ENCODE measurements around the gene MEFV.
"Not testable (repeated sequence)": the region's sequence is repeated elsewhere in the genome, so short reads cannot be mapped to it uniquely, and the experiment has no call there.

MEFV gene

GRCh38 chr16:3270718-3271117 lies 14.3 kb upstream of the MEFV start:
- not testable (repeated sequence) for DNase-seq (ENCODE audit: low read depth in 1 of 2, low spot score in 1 of 2)

- no peak for DNase-seq (ENCODE audit: low read depth in 1 of 2, low spot score in 1 of 2)
These were observed 11.9 kb upstream of the MEFV start for GRCh38 chr16:3268294-3268693.

DNA sequence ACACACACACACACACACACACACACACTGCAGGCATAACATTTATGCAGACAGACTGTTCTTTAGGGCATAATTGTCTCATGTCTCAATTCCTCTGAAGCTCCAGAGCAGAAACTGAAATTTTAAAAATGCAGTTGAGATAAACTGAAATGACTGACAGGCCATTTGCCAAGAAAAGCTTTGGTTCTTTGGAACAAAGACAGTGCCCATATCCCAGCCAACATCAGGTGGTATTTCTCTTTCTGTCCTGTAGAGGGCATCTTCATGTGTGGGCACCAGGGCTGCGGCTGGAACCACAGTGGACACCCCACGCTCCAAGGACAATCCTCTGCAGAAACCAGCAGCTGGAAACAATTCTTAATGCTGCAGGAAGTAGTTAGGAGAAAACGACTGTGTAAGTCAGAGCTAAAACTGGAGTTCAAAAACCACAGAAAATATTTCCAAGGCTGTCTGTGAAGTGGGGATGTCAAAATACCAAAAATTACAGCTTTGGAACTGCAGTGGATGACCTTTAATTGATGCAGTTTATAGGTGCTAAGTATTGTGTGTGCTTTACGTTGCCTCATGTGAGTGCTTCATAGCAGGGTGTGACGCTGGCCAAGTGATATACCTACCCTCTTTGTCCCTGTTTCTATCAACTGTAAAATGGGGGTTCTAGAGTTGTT lies 10.6 kb upstream of the MEFV start:
- DNase-seq (ENCODE audit: low read depth in 1 of 2, low spot score in 1 of 2), result no peak

DNA sequence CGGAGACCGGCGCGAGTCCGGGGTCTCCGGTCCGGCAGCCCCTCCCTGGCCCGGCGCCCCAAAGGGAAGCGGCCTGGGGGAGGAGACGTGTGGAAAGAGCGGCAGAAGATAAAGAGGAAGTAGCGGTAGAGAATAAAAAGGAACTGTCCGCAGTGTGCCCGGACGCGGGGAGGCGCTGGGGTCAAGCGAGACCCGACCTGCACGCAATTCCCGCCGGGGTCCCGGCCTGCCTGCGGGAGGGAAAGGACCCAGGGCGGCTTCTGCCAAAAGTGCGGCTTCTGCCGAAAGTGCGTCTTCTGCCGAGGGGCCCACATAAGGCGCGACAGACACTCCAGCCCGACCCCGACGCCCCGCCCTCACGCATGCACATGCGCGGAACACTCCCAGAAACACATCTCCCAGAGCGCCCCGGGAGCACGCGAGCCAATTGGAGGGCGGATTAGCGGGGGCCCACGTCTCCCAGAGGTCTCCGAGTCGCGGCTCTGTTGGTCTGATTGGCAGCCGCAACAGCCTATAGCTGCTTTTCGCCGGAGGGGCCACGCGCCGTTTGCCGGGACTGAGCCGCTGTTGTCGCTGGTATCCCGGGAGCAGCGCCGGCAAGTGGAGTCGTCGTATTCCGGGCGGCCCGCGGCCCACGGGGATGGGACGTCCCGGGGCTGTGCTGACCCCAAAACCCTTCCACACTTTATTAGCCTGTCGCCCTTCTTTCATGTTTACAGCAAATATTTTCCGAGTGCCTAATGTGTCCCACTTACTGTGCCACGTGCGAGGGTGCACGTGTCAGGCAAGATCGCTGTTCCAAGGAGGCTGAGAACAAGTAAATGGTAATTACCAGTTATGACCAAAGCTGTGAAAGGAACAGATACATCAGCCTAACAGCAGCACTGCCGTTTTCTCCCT lies 8.0 kb upstream of the MEFV start:
- DNase-seq (ENCODE audit: low read depth in 1 of 2, low spot score in 1 of 2), result peak; percentile 93 to 98

DNA sequence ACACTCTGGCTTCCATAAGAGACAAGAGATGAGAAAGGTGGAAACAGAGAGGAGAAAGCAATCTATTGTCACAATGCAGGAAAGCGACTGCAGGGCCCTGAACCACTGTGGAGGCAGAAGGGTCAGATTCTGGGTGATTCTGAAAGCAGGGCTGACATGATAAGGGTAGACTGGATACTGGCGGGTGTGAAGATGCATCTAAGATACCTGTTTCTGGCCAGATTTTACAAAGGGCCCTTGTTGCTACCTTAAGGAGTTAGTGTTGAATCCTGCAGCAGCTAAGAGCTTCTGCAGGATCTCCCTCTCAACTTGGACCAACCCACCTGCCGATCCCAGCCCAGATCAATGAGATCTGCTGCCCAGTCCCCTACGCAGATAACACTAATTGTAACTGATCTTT lies 6.1 kb upstream of the MEFV start:
- no peak for DNase-seq (ENCODE audit: low read depth in 1 of 2, low spot score in 1 of 2)

DNA sequence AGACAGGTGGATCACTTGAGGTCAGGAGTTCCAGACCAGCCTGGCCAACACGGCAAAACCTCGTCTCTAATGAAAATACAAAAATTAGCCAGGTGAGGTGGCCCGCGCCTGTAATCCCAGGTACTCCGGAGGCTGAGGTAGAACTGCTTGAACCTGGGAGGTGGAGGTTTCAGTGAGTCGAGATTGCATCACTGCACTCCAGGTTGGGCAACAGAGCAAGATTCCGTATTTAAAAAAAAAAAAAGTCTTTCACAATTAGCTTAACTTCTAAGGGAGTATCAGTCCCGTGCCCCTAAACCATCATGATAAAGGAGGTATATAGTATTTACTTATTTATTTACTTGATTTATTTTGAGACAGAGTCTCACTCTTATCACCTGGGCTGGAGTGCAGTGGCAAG lies 3.4 kb upstream of the MEFV start:
- DNase-seq (ENCODE audit: low read depth in 1 of 2, low spot score in 1 of 2), result no peak

GRCh38 chr16:3256866-3257465 lies 533 bp upstream of the MEFV start:
- DNase-seq (ENCODE audit: low read depth in 1 of 2, low spot score in 1 of 2), result no peak

DNA sequence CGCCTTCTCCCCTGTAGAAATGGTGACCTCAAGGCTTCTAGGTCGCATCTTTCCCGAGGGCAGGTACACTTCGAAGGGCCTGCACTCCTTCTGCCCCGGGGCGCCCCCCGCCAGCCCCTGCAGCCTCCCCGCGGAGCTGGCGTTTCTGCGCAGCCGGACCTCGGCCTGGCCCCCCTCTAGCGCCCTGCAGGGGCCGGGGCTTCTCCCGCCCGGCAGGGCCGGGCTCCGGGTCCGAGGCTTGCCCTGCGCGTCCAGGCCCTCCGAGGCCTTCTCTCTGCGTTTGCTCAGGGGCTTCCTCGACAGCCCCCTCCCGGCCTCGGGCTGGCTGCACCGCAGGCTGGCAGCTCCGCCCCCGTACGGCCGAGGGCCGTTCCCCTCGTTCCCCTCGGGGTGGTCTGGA lies 2.1 kb downstream of the MEFV start:
- no peak for DNase-seq (ENCODE audit: low read depth in 1 of 2, low spot score in 1 of 2)

- no peak for DNase-seq (ENCODE audit: low read depth in 1 of 2, low spot score in 1 of 2)
These were observed 3.5 kb downstream of the MEFV start for GRCh38 chr16:3252967-3253366.

DNA sequence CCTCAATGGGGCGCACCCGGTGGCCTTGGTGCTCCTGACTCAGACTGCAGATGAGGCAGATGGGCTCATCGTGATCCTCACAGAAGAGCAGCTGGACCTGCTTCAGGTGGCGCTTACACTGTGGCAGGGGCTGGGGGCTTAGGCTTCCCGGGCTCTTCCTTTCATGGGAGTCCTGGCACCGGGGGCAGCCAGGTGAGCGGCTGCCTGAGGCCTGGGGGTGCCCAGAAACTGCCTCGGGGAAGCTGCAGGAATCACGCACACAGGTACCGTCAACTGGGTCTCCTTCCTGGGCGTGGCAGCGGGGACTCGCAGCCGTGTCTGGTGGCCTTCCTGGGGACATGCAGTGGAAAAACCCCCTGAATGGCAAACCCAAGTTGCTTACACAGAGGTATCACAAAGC lies 7.0 kb downstream of the MEFV start:
- no peak for DNase-seq (ENCODE audit: low read depth in 1 of 2, low spot score in 1 of 2)

GRCh38 chr16:3249020-3249419 lies 7.4 kb downstream of the MEFV start:
- no peak for DNase-seq (ENCODE audit: low read depth in 1 of 2, low spot score in 1 of 2)

DNA sequence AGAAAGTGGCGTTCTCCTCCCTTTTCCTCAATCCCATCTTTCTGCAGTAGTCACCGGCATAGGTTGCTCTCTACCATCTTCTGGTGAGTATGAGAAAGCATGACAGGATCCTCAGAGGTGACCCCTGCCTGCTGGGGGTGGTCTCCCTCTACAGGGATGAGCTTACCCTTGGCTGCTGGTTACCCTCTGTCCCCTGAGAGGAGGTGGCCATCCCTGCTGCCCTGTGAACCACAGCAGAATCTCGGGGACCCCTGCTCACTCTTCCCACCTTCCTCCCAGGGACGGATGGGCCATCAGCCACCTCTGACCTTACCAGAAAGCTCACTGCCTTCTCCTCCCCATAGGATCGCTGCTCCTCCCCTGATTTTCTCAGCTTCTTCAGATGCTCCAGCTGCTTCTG lies 7.8 kb downstream of the MEFV start:
- no peak for DNase-seq (ENCODE audit: low read depth in 1 of 2, low spot score in 1 of 2)

GRCh38 chr16:3246876-3247275 lies 9.6 kb downstream of the MEFV start:
- DNase-seq (ENCODE audit: low read depth in 1 of 2, low spot score in 1 of 2), result no peak

DNA sequence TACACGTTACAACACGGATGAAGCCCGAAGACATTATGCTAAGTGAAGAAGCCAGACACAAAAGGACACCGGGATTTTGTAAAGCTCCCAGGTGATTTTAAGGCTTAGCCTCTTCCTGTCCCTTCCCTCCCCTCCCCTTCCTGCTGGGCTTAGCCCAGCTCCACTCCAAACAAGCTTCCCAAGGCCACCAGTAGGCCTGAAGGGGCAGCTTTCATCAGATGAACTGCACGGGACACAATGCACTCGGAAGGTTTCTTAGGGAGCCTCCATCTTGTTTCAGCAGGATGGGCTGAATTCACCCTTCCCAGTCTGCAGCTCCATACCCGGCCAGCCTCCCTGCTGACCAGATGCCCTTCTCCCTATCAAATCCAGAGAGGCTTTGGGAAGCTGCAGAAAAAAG lies 10.4 kb downstream of the MEFV start:
- DNase-seq (ENCODE audit: low read depth in 1 of 2, low spot score in 1 of 2), result no peak

- DNase-seq (ENCODE audit: low read depth in 1 of 2, low spot score in 1 of 2), result no peak
These were observed 12.6 kb downstream of the MEFV start for GRCh38 chr16:3243882-3244281.

- DNase-seq (ENCODE audit: low read depth in 1 of 2, low spot score in 1 of 2), result no peak
These were observed 13.7 kb downstream of the MEFV start for GRCh38 chr16:3242709-3243108.

DNA sequence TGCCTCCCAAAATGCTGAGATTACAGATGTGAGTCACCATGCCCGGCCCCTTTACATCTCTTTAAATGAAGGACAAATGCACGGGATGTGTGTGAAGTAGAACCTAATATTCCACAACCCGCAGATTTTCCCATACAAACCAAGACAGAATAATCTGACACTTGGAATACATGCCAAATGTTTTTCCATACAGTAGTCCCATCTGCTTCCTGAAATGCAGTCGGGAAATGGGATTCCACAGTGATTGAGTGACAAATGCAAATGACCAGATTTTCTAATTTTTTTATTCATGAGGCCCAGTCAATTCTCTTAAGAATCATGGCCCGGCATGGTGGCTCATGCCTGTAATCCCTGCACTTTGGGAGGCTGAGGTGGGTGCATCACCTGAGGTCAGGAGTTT lies 14.7 kb downstream of the MEFV start:
- no peak for DNase-seq (ENCODE audit: low read depth in 1 of 2, low spot score in 1 of 2)

DNA sequence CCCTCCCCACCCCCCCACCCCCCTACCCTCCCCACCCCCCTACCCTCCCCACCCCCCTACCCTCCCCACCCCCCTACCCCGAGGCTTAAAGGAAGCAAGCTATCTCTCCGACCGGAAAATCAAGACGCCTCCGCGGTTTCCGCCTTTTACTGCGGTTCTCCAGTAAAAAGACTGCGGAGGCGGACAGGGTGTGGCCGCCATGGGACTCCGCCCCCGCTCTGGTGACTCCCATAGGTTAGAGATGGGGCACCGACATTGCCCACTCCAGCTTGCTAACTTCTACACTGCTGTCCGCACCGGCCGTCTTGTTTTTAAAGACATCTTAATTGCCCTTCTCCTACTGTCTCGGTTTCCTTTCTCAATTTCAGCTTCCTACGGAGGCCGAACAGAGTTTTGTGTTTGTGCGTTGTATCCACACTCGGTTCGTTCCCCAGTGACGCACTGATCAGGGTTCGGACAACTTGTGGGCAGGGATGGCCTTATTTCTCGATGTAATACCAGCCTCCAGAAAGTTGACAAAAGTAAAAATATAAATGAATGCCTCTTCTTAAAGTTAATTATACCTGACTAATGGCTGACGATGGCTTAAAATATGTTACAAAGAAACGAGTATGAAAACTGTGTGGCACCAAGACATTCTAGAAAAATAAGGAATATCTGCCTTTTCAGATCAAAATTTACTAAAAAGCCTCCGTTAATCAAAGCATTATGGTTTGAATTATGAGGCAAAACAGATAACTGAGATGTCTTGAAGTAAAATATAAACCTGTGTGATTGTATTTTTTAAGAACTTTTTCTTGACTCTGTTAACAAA lies 20.4 kb downstream of the MEFV start:
- peak in 1 of 2 donors; percentile 15 for DNase-seq (ENCODE audit: low read depth in 1 of 2, low spot score in 1 of 2)

- DNase-seq (ENCODE audit: low read depth in 1 of 2, low spot score in 1 of 2), result peak; percentile 81 to 85
These were observed 21.4 kb downstream of the MEFV start, which contains the start of gene ZNF200 for GRCh38 chr16:3234857-3235561. Gene ZNF200, minus strand, starts transcription at chr16:3235158. Its CDS starts 1,403 bp downstream, at chr16:3233755.

DNA sequence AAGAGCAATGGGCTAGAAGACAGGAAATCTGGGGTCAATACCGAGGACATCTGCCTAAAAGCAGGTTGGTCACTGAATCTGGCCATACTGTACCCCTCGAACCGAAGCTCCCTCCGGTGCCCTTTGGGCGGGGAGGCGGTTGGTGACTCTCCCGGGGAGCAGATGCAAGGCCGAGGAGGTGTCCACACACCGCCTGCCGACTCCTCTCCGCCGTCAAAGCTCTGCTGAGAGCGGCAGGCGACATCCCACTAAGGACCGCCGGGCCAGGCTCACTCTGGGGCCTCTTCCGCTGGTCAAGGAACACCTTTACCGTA lies 21.9 kb downstream of the MEFV start:
- DNase-seq (ENCODE audit: low read depth in 1 of 2, low spot score in 1 of 2), result no peak
